Neural cell (in vitro differentiated cells): ENCODE data around the gene STARD9.

Experiments
- CTCF ChIP-seq: fragments of 450-650 bp; IDR thresholded peaks from 2 replicates; pipeline ENCODE4 v1.5.1; 2014; ENCODE audit warnings: antibody characterized with exemption, mild to moderate bottlenecking, moderate library complexity; ENCODE audit not compliant: poor library complexity, severe bottlenecking
- EP300 ChIP-seq: fragments of 450-650 bp; conservative IDR thresholded peaks from 2 replicates; pipeline ENCODE4 v1.6.1; 2014; ENCODE audit warnings: antibody characterized with exemption, mild to moderate bottlenecking, moderate library complexity; ENCODE audit not compliant: poor library complexity, severe bottlenecking
- EZH2 ChIP-seq: fragments of 200-600, 300-800 bp; shearing (Covaris generic), sonication (generic); IDR thresholded peaks from 2 replicates; pipeline ENCODE4 v1.6.1; 2014; ENCODE audit warnings: antibody characterized with exemption, low read length, borderline replicate concordance, mild to moderate bottlenecking; ENCODE audit not compliant: insufficient read depth, poor library complexity, severe bottlenecking
- MXI1 ChIP-seq: fragments of 450-650 bp; conservative IDR thresholded peaks from 2 replicates; pipeline ENCODE4 v1.6.1; 2014; ENCODE audit warnings: antibody characterized with exemption, mild to moderate bottlenecking; ENCODE audit not compliant: poor library complexity, severe bottlenecking
- POLR2AphosphoS5 ChIP-seq: IDR thresholded peaks from 2 replicates; pipeline ENCODE4 v1.6.1; 2012
- RAD21 ChIP-seq: fragments of 450-650 bp; conservative IDR thresholded peaks from 2 replicates; pipeline ENCODE4 v1.6.1; 2014; ENCODE audit warnings: antibody characterized with exemption, mild to moderate bottlenecking, moderate library complexity
- SMC3 ChIP-seq: fragments of 450-650 bp; conservative IDR thresholded peaks from 2 replicates; pipeline ENCODE4 v1.6.1; 2014; ENCODE audit warnings: antibody characterized with exemption, mild to moderate bottlenecking, moderate library complexity; ENCODE audit not compliant: poor library complexity
- TAF1 ChIP-seq: IDR thresholded peaks from 2 replicates; pipeline ENCODE4 v1.6.1; 2012; ENCODE audit warnings: low read depth
- TF ChIP-seq, protein P1 (sequence below): IDR thresholded peaks from 2 replicates; pipeline ENCODE4 v1.6.1; 2012; ENCODE audit warnings: borderline replicate concordance

GRCh38 chr15:42674472-42674871 lies 99.1 kb downstream of the STARD9 start:
- TF ChIP-seq EP300 (no peak), CTCF (no peak), SMC3 (no peak), EZH2 (no peak), RAD21 (no peak), POLR2AphosphoS5 (no peak), MXI1 (no peak), TAF1 (no peak)
- TF ChIP-seq, protein P1, sequence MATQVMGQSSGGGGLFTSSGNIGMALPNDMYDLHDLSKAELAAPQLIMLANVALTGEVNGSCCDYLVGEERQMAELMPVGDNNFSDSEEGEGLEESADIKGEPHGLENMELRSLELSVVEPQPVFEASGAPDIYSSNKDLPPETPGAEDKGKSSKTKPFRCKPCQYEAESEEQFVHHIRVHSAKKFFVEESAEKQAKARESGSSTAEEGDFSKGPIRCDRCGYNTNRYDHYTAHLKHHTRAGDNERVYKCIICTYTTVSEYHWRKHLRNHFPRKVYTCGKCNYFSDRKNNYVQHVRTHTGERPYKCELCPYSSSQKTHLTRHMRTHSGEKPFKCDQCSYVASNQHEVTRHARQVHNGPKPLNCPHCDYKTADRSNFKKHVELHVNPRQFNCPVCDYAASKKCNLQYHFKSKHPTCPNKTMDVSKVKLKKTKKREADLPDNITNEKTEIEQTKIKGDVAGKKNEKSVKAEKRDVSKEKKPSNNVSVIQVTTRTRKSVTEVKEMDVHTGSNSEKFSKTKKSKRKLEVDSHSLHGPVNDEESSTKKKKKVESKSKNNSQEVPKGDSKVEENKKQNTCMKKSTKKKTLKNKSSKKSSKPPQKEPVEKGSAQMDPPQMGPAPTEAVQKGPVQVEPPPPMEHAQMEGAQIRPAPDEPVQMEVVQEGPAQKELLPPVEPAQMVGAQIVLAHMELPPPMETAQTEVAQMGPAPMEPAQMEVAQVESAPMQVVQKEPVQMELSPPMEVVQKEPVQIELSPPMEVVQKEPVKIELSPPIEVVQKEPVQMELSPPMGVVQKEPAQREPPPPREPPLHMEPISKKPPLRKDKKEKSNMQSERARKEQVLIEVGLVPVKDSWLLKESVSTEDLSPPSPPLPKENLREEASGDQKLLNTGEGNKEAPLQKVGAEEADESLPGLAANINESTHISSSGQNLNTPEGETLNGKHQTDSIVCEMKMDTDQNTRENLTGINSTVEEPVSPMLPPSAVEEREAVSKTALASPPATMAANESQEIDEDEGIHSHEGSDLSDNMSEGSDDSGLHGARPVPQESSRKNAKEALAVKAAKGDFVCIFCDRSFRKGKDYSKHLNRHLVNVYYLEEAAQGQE: no peak
